Measurements from ENCODE around the gene LONP2. TPM values are rescaled to one million over a fixed set of nuclear protein-coding genes. Genes with fewer than 3 reads are reported as not detected.
A peak's percentile ranks its signal among the peaks of the same experiment; 100 is the strongest.

Gene LONP2
- total and polyA plus RNA-seq, 2 of the 13 experiments (the other 11 are each of a cell fraction or from before 2014, with no cell fraction given), result 39.2 to 63.3 TPM

- Histone ChIP-seq H3K27ac (ENCODE audit: extremely low read length, insufficient read depth, low read length) (no peak overlapping the region), H3K4me3 (replicated peaks in 1 of 3; ENCODE audit: insufficient read depth in 1 of 3, low read depth in 2 of 3, low read length in 3 of 3) (no peak overlapping the region), H3K9me3 (ENCODE audit: low read length) (no peaks in the 10 kb centered on the region), H3K79me2 (ENCODE audit: insufficient read depth, low read length) (peaks cover 97% of the 10 kb centered on the region), H3K27me3 (ENCODE audit: control insufficient read depth in 1 of 2, insufficient read depth in 2 of 2, low read length in 2 of 2) (no peaks in the 10 kb centered on the region; a peak in 1 of 5 replicates), H4K20me1 (ENCODE audit: insufficient read depth, low read length) (peaks cover 88% of the 10 kb centered on the region), H2AFZ (ENCODE audit: low read length) (no peak overlapping the region), H3K4me2 (ENCODE audit: low read depth, low read length) (no peak overlapping the region), H3K4me1 (ENCODE audit: insufficient read depth, low read length) (peaks cover 81% of the 10 kb centered on the region), H3K9ac (ENCODE audit: insufficient read depth, low read depth, low read length) (no peak overlapping the region), H3K36me3 (replicated peaks in 1 of 2; ENCODE audit: control insufficient read depth in 1 of 2, insufficient read depth in 2 of 2, low read length in 2 of 2) (no peaks in the 10 kb centered on the region)
- WGBS (ENCODE audit: low lambda C conversion rate), result 100% methylated on average over 1 of the region's 1 CpG
- no TSS peak for BruUV-seq (replicated peaks)
- intact Hi-C loops (cut with micrococcal nuclease; ENCODE audit: unreplicated experiment) (no loop called here), in situ Hi-C loops (cut with HindIII; ENCODE audit: extremely low pct_ligation_motif_present, low pct_unique_long_range_greater_than_20kb) (no loop called here)
- POLR2A ChIA-PET, result interaction anchor here (3.2 kb wide), 1 partner anchor 13 kb away, joined by 10 read pairs; no protein-coding TSS in a partner anchor
- DNase-seq (ENCODE audit: low spot score), result no peak
- FAIRE-seq, result no peak
- no peak; the same call in 2 of the 3 replicates for ATAC-seq
- CTCF ChIA-PET (ENCODE audit: low intra/inter-chr PET ratio, low total read pairs), result no interaction called here
- TF ChIP-seq CREB3 (CRISPR knock-in tag; IDR thresholded peaks at IDR 0.05) (no peak), ZNF281 (CRISPR knock-in tag; IDR thresholded peaks at IDR 0.05; ENCODE audit: borderline replicate concordance) (no peak), CEBPB (IDR thresholded peaks at IDR 0.05; ENCODE audit: borderline replicate concordance, low read depth, low read length) (peak; percentile 15; the same call in 1 of the 2 replicates), SUZ12 (IDR thresholded peaks at IDR 0.05; ENCODE audit: low read depth, low read length) (no peak), NKX3-1 (CRISPR knock-in tag; IDR thresholded peaks at IDR 0.05) (no peak), EEA1 (CRISPR knock-in tag; IDR thresholded peaks at IDR 0.05; ENCODE audit: borderline replicate concordance) (no peak), PHF21A (CRISPR knock-in tag; IDR thresholded peaks at IDR 0.05) (no peak), DZIP1 (CRISPR knock-in tag; IDR thresholded peaks at IDR 0.05) (no peak), BCL6 (CRISPR knock-in tag; IDR thresholded peaks at IDR 0.05) (peak; percentile 24; the same call in 1 of the 2 replicates), ZNF20 (CRISPR knock-in tag; IDR thresholded peaks at IDR 0.05) (no peak), FOXO4 (CRISPR knock-in tag; conservative IDR thresholded peaks at IDR 0.05) (0 out of 2 replicates have a peak, but pooled peaks have one; percentile 41), ZNF34 (CRISPR knock-in tag; IDR thresholded peaks at IDR 0.05; ENCODE audit: borderline replicate concordance) (no peak), FOXA1 (IDR thresholded peaks at IDR 0.05) (no peak), FOXA1 (CRISPR knock-in tag; IDR thresholded peaks at IDR 0.05) (no peak), TMF1 (CRISPR knock-in tag; IDR thresholded peaks at IDR 0.05; ENCODE audit: low read depth) (no peak), ATRX (CRISPR knock-in tag; IDR thresholded peaks at IDR 0.05; ENCODE audit: borderline replicate concordance) (no peak), MTF2 (CRISPR knock-in tag; IDR thresholded peaks at IDR 0.05; ENCODE audit: borderline replicate concordance) (no peak)
Observed at GRCh38 chr16:48378836-48379235, 134.7 kb downstream of the LONP2 start.
